ENCODE measurements around the gene RNF17.

- TF ChIP-seq CTCF (IDR thresholded peaks at IDR 0.05) (no peak), EZH2phosphoT487 (IDR thresholded peaks at IDR 0.05) (no peak)
Measured at GRCh38 chr13:24764276-24764630, 284 bp downstream of the RNF17 start.

Data from neural progenitor cell (in vitro differentiated cells).